Heart right ventricle (tissue), 16 donors: ENCODE data around the gene IER5. TPM values are rescaled to one million over a fixed set of nuclear protein-coding genes. Genes with fewer than 3 reads are reported as not detected.

Source experiments
- ATAC-seq, 8 donors: fragments of 200-7000 bp; cut with Tn5 transposase; one replicate each; pipeline ENCODE4 v1.9.1; 2020; ENCODE audit warnings: mild to moderate bottlenecking in 8 of 8, moderate library complexity in 8 of 8, moderate number of reproducible peaks in 1 of 8
- DNase-seq, 2 donors: peaks; one replicate each; pipeline ENCODE4 v3.0.0-alpha.2; 2020
- H3K27ac ChIP-seq, 10 donors: fragments of 200-600 bp; sonication (generic) in 2 of 10; one replicate each; pipeline versions ENCODE4 v1.5.0 to v1.8.0; 2020 to 2022; ENCODE audit warnings: mild to moderate bottlenecking in 3 of 10
- H3K27me3 ChIP-seq, 7 donors: fragments of 200-600 bp; one replicate each; pipeline ENCODE4 v1.8.0; 2021 to 2022; ENCODE audit warnings: mild to moderate bottlenecking in 2 of 7
- H3K36me3 ChIP-seq, 9 donors: fragments of 200-600 bp; sonication (generic) in 1 of 9; one replicate each; pipeline versions ENCODE4 v1.5.0 to v1.8.0; 2020 to 2022; ENCODE audit warnings: mild to moderate bottlenecking in 2 of 9
- H3K4me1 ChIP-seq, 9 donors: fragments of 200-600 bp; sonication (generic) in 1 of 9; one replicate each; pipeline versions ENCODE4 v1.5.0 to v1.8.0; 2020 to 2022; ENCODE audit warnings: mild to moderate bottlenecking in 4 of 9
- H3K4me3 ChIP-seq, 10 donors: fragments of 200-600 bp; sonication (generic) in 2 of 10; one replicate each; pipeline versions ENCODE4 v1.5.0 to v1.8.0; 2020 to 2022; ENCODE audit warnings: mild to moderate bottlenecking in 7 of 10, moderate library complexity in 2 of 10
- H3K9me3 ChIP-seq, 11 donors: fragments of 200-600 bp in 10 of 11; sonication (generic) in 2 of 11; one replicate each; pipeline versions ENCODE4 v1.5.0 to v1.8.0; 2013 to 2022; ENCODE audit warnings: mild to moderate bottlenecking in 2 of 11, control low read depth in 1 of 11, moderate library complexity in 1 of 11
- WGBS, 2 donors: extraction: QIAGEN DNeasy Blood & Tissue Kit; methylation state at CpG; one replicate each; pipeline ENCODE4 v1.1.7; 2013; ENCODE audit warnings: inconsistent platforms in 1 of 2; 5-methylcytosine and 5-hydroxymethylcytosine counted together
- intact Hi-C, 10 donors: fragments of 100-400 bp; cut with DNase I; formaldehyde crosslinking; loops; one replicate each; pipeline versions ENCODE4 v1.11.1 to v1.14.2; 2022
- polyA plus RNA-seq, 2 donors: library from polyadenylated mRNA; stranded (reverse); fragments of 200-250 nt; gene quantifications; one replicate each; pipeline ENCODE4 v1.2.3, GENCODE V29; 2013
- total RNA-seq, 10 donors: library from RNA; stranded (reverse); fragmentation: NEBNext Ultra II Directional in 3 of 10; extraction: Animal tissue kit (Norgen Biotek cat#: 25700) in 3 of 10; gene quantifications; one replicate each; pipeline versions ENCODE4 v1.2.1 to v1.2.4, GENCODE V29; 2021 to 2023
- TF ChIP-seq, protein P1 (sequence below), 9 donors: fragments of 200-600 bp; sonication (generic) in 2 of 9; IDR thresholded peaks; one replicate each; pipeline versions ENCODE4 v1.5.0 to v1.8.0; 2021 to 2022; ENCODE audit warnings: antibody characterized with exemption in 9 of 9, mild to moderate bottlenecking in 5 of 9, moderate library complexity in 1 of 9
- donor health status: Arrhythmogenic right ventricular cardiomyopathy.
- donor health status: ischemic (EF 13 %, LVEDD 7.1; RV severe dilation, severe dysfunction).
- donor health status: healthy with polysubstance abuse.
- donor health status: DM: no; HTN: yes; CAD: no.
- donor health status: DM: no; HTN: no; CAD: no.
- donor health status: ischemic (EF 25% LVEDD 6.9; RV normal size, moderate dysfunction).
- donor health status: ischemic (EF 25% LVEDD 5.7; RV mildly dilated, moderate dysfunction).
- donor health status: healthy.
- donor health status: DM: yes; HTN: yes; CAD: no.
- donor health status: Ischemic cardiomyopathy.
- donor health status: ischemic (EF 35%, LVEDD 5.7; RV mildly dilated, moderate dysfunction).
- donor health status: nonischemic (EF 11% LVEDD 7.7; RV severe dilation, severe dysfunction).
- donor health status: DM: yes; HTN: yes; CAD: no.
- donor health status: PGD.
- donor health status: ischemic (EF 29% LVEDD 5.4; RV normal size, mild dysfunction).
- donor health status: nonischemic (EF 23%, LVEDD 6.1; RV moderate dilation, normal function).

IER5 gene
- total and polyA plus RNA-seq, 12 donors = 10.7 to 87.5 (median 18.7) TPM

DNA sequence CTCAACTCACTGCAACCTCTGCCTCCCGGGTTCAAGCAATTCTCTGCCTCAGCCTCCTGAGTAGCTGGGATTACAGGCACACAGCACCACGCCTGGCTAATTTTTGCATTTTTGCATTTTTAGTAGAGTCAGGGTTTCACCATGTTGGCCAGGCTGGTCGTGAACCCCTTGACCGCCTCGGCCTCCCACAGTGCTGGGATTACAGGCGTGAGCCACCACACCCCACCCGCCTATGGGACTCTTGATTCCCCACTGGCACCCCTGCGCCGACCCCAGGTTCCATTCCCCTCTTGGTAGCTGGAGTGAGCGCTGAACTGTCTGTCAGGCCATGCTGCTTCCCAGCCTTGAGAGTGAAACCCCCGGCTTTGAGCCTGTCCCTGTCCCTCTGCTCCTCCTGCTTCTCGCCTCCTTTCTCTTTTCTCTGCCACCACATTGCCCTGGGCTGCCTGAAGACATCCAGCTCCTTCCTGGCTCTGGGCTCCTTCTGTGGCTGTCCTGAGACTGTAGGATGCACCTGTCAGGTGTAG, 48.8 kb downstream of the IER5 start:
- Histone ChIP-seq H3K27me3 (no peaks in the 10 kb centered on the region), H3K27ac (no peak overlapping the region), H3K4me1 (peaks cover 24 to 69% (median 56%) of the 10 kb centered on the region in 9 donors), H3K4me3 (no peak overlapping the region), H3K36me3 (no peaks in the 10 kb centered on the region), H3K9me3 (no peaks in the 10 kb centered on the region)
- ATAC-seq (no peak), DNase-seq (no peak)
- intact Hi-C loops = loop anchor here in 1 of 10 donors (5.0 kb wide), 1 partner anchor 40 kb away; no protein-coding TSS in a partner anchor
- TF ChIP-seq, protein P1, sequence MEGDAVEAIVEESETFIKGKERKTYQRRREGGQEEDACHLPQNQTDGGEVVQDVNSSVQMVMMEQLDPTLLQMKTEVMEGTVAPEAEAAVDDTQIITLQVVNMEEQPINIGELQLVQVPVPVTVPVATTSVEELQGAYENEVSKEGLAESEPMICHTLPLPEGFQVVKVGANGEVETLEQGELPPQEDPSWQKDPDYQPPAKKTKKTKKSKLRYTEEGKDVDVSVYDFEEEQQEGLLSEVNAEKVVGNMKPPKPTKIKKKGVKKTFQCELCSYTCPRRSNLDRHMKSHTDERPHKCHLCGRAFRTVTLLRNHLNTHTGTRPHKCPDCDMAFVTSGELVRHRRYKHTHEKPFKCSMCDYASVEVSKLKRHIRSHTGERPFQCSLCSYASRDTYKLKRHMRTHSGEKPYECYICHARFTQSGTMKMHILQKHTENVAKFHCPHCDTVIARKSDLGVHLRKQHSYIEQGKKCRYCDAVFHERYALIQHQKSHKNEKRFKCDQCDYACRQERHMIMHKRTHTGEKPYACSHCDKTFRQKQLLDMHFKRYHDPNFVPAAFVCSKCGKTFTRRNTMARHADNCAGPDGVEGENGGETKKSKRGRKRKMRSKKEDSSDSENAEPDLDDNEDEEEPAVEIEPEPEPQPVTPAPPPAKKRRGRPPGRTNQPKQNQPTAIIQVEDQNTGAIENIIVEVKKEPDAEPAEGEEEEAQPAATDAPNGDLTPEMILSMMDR (IDR thresholded peaks at IDR 0.05) = no peak
- 95 to 98% methylated on average over 12 of the region's 12 CpGs for WGBS, 2 donors

GRCh38 chr1:181139631-181140061, 51.1 kb downstream of the IER5 start:
- Histone ChIP-seq H3K27me3 (no peaks in the 10 kb centered on the region), H3K4me3 (no peak overlapping the region), H3K36me3 (no peaks in the 10 kb centered on the region), H3K9me3 (no peaks in the 10 kb centered on the region), H3K4me1 (peaks cover 28 to 66% (median 56%) of the 10 kb centered on the region in 9 donors), H3K27ac (peak overlapping the region in 2 of 10 donors; percentile 7 to 16)
- peak in 7 of 8 donors; percentile 1 to 34 (median 23) for ATAC-seq
- WGBS, 2 donors = 44 to 58% methylated on average over 5 of the region's 5 CpGs
- TF ChIP-seq, protein P1 (IDR thresholded peaks at IDR 0.05) = no peak
- intact Hi-C loops = loop anchor here in 9 of 10 donors (1.0 to 10.0 kb wide), 13 partner anchors 32 to 625 kb away; partner anchors contain the start of genes IER5 (in 4 of the 9) and STX6 (in 1 of the 9)
- no peak for DNase-seq

GRCh38 chr1:181140398-181140797, 51.9 kb downstream of the IER5 start:
- no peaks in the 10 kb centered on the region for H3K9me3 ChIP-seq
- H3K4me1 ChIP-seq = peaks cover 21 to 58% (median 49%) of the 10 kb centered on the region in 9 donors
- H3K4me3 ChIP-seq = no peak overlapping the region
- H3K36me3 ChIP-seq = no peaks in the 10 kb centered on the region
- TF ChIP-seq, protein P1 (IDR thresholded peaks at IDR 0.05) = no peak
- ATAC-seq (no peak), DNase-seq (no peak)
- WGBS, 2 donors = 71 to 79% methylated on average over 4 of the region's 4 CpGs
- H3K27ac ChIP-seq = peak overlapping the region in 1 of 10 donors; percentile 68
- intact Hi-C loops = loop anchor here in 9 of 10 donors (1.0 to 10.0 kb wide), 12 partner anchors 33 to 626 kb away; partner anchors contain the start of genes IER5 (in 4 of the 9) and STX6 (in 1 of the 9)
- H3K27me3 ChIP-seq = no peaks in the 10 kb centered on the region

DNA sequence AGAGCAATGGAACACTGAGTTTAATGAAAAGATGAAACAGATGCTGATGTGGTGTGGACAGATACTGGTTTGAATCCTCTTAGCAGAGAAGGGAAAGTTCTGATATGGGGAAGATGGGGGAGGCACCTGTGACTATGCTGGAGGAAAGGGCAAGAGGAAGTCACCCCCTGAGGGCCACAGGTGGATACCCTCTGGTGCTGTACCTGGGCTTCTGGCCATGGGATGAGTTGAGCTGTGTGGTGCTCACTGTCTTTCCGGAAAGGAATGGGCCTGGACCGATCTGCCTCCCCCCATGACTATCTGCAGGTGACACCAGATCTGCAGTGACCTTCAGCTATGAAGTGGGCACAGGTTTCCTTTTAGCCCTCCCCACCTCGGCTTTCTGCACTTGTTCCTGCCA, 52.4 kb downstream of the IER5 start:
- Histone ChIP-seq H3K4me3 (no peak overlapping the region), H3K27me3 (no peaks in the 10 kb centered on the region), H3K9me3 (peaks cover 0 to 4% (median 0%) of the 10 kb centered on the region in 11 donors), H3K4me1 (peaks cover 16 to 53% (median 44%) of the 10 kb centered on the region in 9 donors), H3K27ac (peak overlapping the region in 1 of 10 donors; percentile 68), H3K36me3 (no peaks in the 10 kb centered on the region)
- no peak for ATAC-seq
- 92 to 95% methylated on average over 3 of the region's 3 CpGs for WGBS, 2 donors
- DNase-seq = no peak
- intact Hi-C loops = loop anchor here in 9 of 10 donors (1.0 to 10.0 kb wide), 12 partner anchors 34 to 626 kb away; partner anchors contain the start of genes IER5 (in 4 of the 9) and STX6 (in 1 of the 9)
- TF ChIP-seq, protein P1 (IDR thresholded peaks at IDR 0.05) = no peak
